Upper lobe of left lung (tissue), 6 donors: Measurements from ENCODE around the gene ANO1. TPM values are rescaled to one million over a fixed set of nuclear protein-coding genes. Genes with fewer than 3 reads are reported as not detected.

ENCODE experiments used
- ATAC-seq, 2 donors: fragments of 200-7000 bp; cut with Tn5 transposase; one replicate each; pipeline ENCODE4 v1.9.1; 2022; ENCODE audit warnings: mild to moderate bottlenecking in 2 of 2, moderate library complexity in 2 of 2; ENCODE audit not compliant: low FRiP score in 2 of 2
- DNase-seq, 2 donors: peaks; one replicate each; pipeline ENCODE4 v3.0.0-alpha.2; 2019 to 2020
- H3K27ac ChIP-seq, 4 donors: fragments of 200-600 bp; sonication (generic); one replicate each; pipeline ENCODE4 v1.5.1; 2016 to 2019
- H3K27me3 ChIP-seq, 4 donors: fragments of 200-600 bp; sonication (generic); one replicate each; pipeline ENCODE4 v1.5.1; 2017 to 2019
- H3K36me3 ChIP-seq, 4 donors: fragments of 200-600 bp; sonication (generic); one replicate each; pipeline ENCODE4 v1.5.1; 2016 to 2019
- H3K4me1 ChIP-seq, 4 donors: fragments of 200-600 bp; sonication (generic); one replicate each; pipeline ENCODE4 v1.5.1; 2018 to 2019
- H3K4me3 ChIP-seq, 4 donors: fragments of 200-600 bp; sonication (generic); one replicate each; pipeline ENCODE4 v1.5.1; 2017 to 2019; ENCODE audit warnings: mild to moderate bottlenecking in 2 of 4, moderate library complexity in 1 of 4
- H3K9me3 ChIP-seq, 4 donors: fragments of 200-600 bp; sonication (generic); one replicate each; pipeline ENCODE4 v1.5.1; 2018 to 2019
- EP300 ChIP-seq, 4 donors: sonication (generic); formaldehyde crosslinking; IDR thresholded peaks; one replicate each; pipeline ENCODE4 v1.5.1; 2017; ENCODE audit warnings: antibody characterized with exemption in 4 of 4, control low read depth in 2 of 4
- POLR2A ChIP-seq, 4 donors: fragments of 450-650 bp; IDR thresholded peaks; one replicate each; pipeline ENCODE4 v1.5.1; 2016 to 2017; ENCODE audit warnings: antibody characterized with exemption in 4 of 4, mild to moderate bottlenecking in 2 of 4
- POLR2AphosphoS5 ChIP-seq, 2 donors: sonication (generic); formaldehyde crosslinking; IDR thresholded peaks; one replicate each; pipeline ENCODE4 v1.5.1; 2017; ENCODE audit warnings: antibody characterized with exemption in 2 of 2
- WGBS, 2 donors: methylation state at CpG; one replicate each; pipeline ENCODE4 v1.1.5; 2017 to 2018; 5-methylcytosine and 5-hydroxymethylcytosine counted together
- total RNA-seq, 6 donors: library from RNA; depleted of rRNA in 4 of 6; stranded (reverse); fragments of >200 nt in 4 of 6; gene quantifications; one replicate each; pipeline versions ENCODE4 v1.1.0 to v1.2.1, GENCODE V29; 2016 to 2021
- TF ChIP-seq, protein P1 (sequence below), 6 experiments: fragments of 450-650 bp in 4 of 6; fragments of 200-600 bp in 2 of 6; sonication (generic) in 2 of 6; IDR thresholded peaks; one replicate each; pipeline ENCODE4 v1.5.1; 2016 to 2019; ENCODE audit warnings: antibody characterized with exemption in 6 of 6
- donor health status: DM: no; HTN: no; CAD: no; lungs with moderate emphysema.
- donor health status: DM: no; HTN: yes; CAD: no; lungs with severe emphysema.

ANO1 gene
- total RNA-seq, 6 donors from 2014 or later: 4.8 to 13.2 (median 7.2) TPM

DNA sequence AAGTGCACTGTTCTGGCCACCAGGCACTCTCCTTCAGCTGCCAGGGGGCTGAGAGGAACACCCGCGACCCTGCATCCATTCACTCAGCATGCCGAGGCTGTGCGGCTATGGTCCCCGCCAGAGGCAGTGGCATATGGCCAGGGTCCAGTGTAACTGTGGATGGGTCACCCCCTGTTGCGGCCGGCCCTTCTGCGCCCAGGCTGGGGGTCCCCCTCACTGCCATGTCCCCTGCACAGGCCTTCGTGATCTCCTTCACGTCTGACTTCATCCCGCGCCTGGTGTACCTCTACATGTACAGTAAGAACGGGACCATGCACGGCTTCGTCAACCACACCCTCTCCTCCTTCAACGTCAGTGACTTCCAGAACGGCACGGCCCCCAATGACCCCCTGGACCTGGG is 104.1 kb downstream of the ANO1 start:
- Histone ChIP-seq H3K27me3 (no peaks in the 10 kb centered on the region), H3K36me3 (no peaks in the 10 kb centered on the region), H3K9me3 (no peaks in the 10 kb centered on the region), H3K4me1 (no peaks in the 10 kb centered on the region), H3K27ac (no peak overlapping the region), H3K4me3 (no peak overlapping the region)
- 83 to 86% methylated on average over 14 to 16 of the region's 18 CpGs for WGBS, 2 donors
- DNase-seq: no peak
- no peak for ATAC-seq
- TF ChIP-seq, protein P1, sequence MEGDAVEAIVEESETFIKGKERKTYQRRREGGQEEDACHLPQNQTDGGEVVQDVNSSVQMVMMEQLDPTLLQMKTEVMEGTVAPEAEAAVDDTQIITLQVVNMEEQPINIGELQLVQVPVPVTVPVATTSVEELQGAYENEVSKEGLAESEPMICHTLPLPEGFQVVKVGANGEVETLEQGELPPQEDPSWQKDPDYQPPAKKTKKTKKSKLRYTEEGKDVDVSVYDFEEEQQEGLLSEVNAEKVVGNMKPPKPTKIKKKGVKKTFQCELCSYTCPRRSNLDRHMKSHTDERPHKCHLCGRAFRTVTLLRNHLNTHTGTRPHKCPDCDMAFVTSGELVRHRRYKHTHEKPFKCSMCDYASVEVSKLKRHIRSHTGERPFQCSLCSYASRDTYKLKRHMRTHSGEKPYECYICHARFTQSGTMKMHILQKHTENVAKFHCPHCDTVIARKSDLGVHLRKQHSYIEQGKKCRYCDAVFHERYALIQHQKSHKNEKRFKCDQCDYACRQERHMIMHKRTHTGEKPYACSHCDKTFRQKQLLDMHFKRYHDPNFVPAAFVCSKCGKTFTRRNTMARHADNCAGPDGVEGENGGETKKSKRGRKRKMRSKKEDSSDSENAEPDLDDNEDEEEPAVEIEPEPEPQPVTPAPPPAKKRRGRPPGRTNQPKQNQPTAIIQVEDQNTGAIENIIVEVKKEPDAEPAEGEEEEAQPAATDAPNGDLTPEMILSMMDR (IDR thresholded peaks at IDR 0.05): no peak
- TF ChIP-seq POLR2A (IDR thresholded peaks at IDR 0.05) (no peak), POLR2AphosphoS5 (IDR thresholded peaks at IDR 0.05) (no peak), EP300 (IDR thresholded peaks at IDR 0.05) (no peak)

DNA sequence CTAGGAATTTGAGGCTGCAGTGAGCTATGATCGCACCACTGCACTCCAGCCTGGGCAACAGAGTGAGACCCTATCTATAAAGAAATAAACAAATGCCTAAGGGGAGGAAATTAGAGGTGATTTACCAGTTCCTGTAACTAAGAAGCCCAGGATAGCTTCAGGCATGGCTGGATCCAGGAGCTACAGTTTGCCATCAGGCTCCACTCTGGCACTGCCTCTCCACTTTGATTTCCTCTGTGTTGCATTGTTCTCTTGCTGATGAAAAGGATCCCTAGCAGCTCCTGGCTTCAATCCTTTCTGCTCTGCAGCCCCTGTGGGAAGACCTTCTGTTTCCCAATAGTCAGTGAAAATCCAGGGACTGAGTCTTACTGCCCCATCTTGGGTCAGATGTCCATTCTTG is 104.9 kb downstream of the ANO1 start:
- no peak overlapping the region for H3K27ac ChIP-seq
- no peaks in the 10 kb centered on the region for H3K36me3 ChIP-seq
- H3K9me3 ChIP-seq: no peaks in the 10 kb centered on the region
- no peaks in the 10 kb centered on the region for H3K4me1 ChIP-seq
- TF ChIP-seq, protein P1 (IDR thresholded peaks at IDR 0.05): no peak
- TF ChIP-seq EP300 (IDR thresholded peaks at IDR 0.05): no peak
- no peak for TF ChIP-seq POLR2A (IDR thresholded peaks at IDR 0.05)
- no peak for TF ChIP-seq POLR2AphosphoS5 (IDR thresholded peaks at IDR 0.05)
- DNase-seq: no peak
- ATAC-seq: no peak
- H3K4me3 ChIP-seq: no peak overlapping the region
- H3K27me3 ChIP-seq: no peaks in the 10 kb centered on the region
- 71 to 82% methylated on average over 1 of the region's 1 CpG for WGBS, 2 donors

DNA sequence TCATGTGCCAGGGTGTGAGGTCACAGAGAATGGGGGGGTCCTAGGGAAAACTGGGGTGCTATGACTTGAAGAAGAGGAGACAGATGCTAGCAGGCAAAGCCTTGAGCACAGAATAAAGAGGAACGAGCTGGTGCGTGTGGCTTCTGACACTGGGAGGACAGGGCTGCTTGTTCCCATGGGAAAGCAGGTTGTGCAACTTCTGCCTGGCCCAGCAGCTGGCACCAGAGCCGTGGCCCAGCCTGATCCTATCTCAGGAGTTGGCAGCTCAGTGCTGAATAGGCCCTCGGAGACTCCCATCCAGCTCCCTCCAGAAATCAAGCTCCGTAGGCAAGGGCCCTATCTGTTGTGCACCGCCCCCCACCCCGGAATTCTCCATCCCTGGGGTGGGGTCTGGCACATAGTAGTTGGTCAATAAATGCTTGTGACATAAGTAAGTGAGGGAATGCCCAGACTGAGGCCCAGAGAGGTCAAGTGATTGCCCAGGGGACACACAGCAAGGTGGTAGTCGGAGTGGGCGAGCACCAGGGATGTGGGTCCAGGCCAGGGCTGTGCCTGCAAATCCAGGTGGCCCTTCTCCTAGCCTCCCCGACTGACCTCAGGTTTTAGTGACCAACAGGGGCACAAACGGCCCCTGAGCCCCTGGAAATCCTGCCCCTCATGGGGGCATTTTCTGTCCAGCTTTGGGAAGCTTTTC is 105.5 kb downstream of the ANO1 start:
- ATAC-seq (no peak), DNase-seq (no peak)
- no peak overlapping the region for H3K4me3 ChIP-seq
- H3K27me3 ChIP-seq: no peaks in the 10 kb centered on the region
- H3K4me1 ChIP-seq: no peaks in the 10 kb centered on the region
- H3K9me3 ChIP-seq: no peaks in the 10 kb centered on the region
- no peaks in the 10 kb centered on the region for H3K36me3 ChIP-seq
- WGBS, 2 donors: 69 to 71% methylated on average over 8 to 11 of the region's 11 CpGs
- no peak overlapping the region for H3K27ac ChIP-seq
- TF ChIP-seq, protein P1 (IDR thresholded peaks at IDR 0.05): no peak
- no peak for TF ChIP-seq EP300 (IDR thresholded peaks at IDR 0.05)
- TF ChIP-seq POLR2A (IDR thresholded peaks at IDR 0.05): no peak
- no peak for TF ChIP-seq POLR2AphosphoS5 (IDR thresholded peaks at IDR 0.05)

DNA sequence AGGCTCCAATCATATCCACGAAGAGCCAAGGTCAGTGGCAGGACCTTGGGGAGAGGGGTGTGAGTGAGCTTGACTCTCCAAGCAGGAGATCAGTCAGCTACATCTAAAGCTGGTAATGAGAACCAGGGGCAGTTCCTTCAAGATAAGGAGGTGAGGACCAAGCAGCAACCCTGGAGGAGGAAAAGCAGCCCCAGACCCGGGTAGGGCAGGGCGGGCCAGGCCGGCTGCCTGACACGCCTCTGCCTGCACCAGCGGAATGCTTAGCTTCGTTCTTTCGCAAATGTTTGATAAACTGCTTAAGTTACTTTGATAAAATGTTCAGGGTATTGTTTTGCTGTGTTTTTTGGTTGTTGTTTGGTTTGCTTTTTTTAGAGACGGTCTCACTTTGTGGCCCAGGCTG is 106.3 kb downstream of the ANO1 start:
- no peak overlapping the region for H3K27ac ChIP-seq
- WGBS, 2 donors: 71 to 73% methylated on average over 8 to 9 of the region's 9 CpGs
- no peak for TF ChIP-seq POLR2A (IDR thresholded peaks at IDR 0.05)
- TF ChIP-seq EP300 (IDR thresholded peaks at IDR 0.05): no peak
- TF ChIP-seq POLR2AphosphoS5 (IDR thresholded peaks at IDR 0.05): no peak
- TF ChIP-seq, protein P1 (IDR thresholded peaks at IDR 0.05): no peak
- ATAC-seq (no peak), DNase-seq (no peak)
- H3K4me3 ChIP-seq: no peak overlapping the region
- H3K27me3 ChIP-seq: no peaks in the 10 kb centered on the region
- H3K9me3 ChIP-seq: no peaks in the 10 kb centered on the region
- no peaks in the 10 kb centered on the region for H3K36me3 ChIP-seq
- H3K4me1 ChIP-seq: no peaks in the 10 kb centered on the region
